ENCODE measurements around the gene KNDC1. TPM values are rescaled to one million over a fixed set of nuclear protein-coding genes. Genes with fewer than 3 reads are reported as not detected.
"Not testable (repeated sequence)": the region's sequence is repeated elsewhere in the genome, so short reads cannot be mapped to it uniquely, and the experiment has no call there.

KNDC1 gene, protein sequence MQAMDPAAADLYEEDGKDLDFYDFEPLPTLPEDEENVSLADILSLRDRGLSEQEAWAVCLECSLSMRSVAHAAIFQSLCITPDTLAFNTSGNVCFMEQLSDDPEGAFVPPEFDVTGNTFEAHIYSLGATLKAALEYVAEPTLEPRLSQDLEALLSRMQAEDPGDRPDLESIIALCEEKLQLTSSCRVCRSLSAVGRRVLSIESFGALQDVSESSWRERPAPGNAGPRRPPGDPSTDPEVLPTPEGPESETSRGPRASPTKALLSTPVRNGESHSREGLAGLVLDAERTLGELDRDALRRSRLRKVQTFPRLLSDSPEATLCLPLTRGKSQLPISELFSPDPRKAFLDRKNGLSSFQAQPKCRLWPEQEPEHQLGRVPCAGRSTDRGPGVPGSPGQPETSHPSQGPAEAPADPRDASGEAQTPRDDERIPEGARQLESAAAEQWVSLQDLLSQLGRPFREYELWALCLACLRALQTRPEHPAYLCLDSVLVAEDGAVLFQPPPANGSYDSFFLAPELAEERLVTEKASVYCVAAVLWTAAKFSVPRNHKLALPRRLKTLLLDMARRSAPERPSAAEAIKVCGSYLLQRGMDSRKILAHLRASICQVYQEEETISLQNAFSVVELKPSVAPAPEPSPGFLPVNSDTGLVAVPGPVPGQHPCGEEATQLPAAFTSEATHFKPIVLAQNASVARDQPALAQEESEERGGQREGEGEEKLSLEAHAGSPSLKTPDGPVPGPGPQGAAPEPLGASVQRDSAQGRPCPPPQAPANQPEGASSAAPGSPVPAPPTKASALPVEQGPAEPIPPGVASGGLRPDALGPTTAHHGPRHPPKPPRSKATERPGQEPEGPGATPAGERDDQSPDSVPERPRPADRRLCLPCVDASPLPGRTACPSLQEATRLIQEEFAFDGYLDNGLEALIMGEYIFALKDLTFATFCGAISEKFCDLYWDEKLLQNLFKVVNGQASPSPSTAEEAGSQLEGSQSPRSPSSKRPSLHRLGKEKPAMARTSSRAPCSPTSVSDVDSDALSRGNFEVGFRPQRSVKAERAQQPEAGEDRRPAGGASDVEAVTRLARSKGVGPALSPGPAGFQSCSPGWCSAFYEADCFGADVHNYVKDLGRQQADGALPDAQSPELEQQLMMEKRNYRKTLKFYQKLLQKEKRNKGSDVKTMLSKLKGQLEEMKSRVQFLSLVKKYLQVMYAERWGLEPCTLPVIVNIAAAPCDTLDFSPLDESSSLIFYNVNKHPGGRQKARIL (N-terminal part only)
- polyA plus RNA-seq = 10 to 100 TPM in 1 of 4 donors, under 1 TPM in 1, not detected in 2; 0.37 to 18.6 TPM
- long read RNA-seq, donor 1, partial matches to known transcripts = 0 of 3 reads
- long read RNA-seq, donor 1, other reads (novel, unspliced or antisense) = 0 of 3 reads
- long read RNA-seq, donor 2, partial matches to known transcripts = 0 of 1 reads
- long read RNA-seq, donor 2, other reads (novel, unspliced or antisense) = 0 of 1 reads
- long read RNA-seq, donor 3 = 0 reads
- long read RNA-seq, donor 4 = 0 reads
- long read RNA-seq, donor 5 = 0 reads
- long read RNA-seq, donor 6 = 0 reads
- long read RNA-seq, donor 7 = 0 reads
- long read RNA-seq, donor 8 = 0 reads
- long read RNA-seq, donor 9 = 0 reads
- long read RNA-seq, donor 10 = 0 reads

DNA sequence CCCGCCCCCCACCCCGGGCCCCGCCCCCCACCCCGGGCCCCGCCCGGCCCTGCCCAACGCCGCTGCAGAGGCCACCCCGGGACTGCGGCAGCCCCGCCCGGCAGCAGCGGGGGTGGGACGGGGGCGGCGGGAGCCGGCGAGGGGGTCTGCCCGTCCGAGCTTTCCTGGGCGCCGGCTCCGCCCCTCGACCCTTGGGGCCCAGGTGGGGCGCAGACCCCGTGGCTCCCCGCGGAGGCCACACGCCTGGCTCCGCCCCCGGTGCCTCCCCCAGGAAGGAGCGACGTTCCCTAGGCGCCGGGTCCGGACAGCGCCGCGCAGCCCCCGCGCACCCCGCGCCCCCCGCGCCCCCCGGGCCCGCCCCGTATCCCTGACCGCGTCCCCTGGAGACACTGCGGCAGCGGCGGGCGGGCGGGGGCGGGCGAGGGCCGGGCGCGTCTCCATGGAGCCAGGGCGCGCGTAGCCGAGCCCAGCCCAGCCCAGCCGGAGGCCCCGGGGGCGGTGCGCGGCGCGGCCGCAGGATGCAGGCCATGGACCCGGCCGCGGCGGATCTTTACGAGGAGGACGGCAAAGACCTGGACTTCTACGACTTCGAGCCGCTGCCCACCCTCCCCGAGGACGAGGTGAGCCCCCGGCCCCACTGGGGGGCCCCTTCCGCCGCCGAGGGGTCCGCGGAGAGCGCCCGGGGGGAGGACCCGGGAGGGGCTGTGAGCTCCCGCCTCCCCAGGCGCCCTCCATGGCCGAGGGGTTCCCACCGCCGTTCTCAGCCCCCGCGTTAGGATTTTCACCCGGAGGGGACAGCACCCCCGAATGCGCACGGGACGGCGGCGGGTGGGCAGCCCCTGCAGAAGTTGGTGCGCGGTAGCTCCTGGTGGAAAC lies at the start of gene KNDC1:
Gene KNDC1 (plus strand): TSS at position 270 of the 876 bp plus-strand sequence. CDS start 249 bp downstream, at position 519.
- WGBS, 3 donors = 1 to 4% (median 2%) methylated on average over 49 to 108 of the region's 108 CpGs
- H3K27ac ChIP-seq (ENCODE audit: low read depth in 1 of 3, low read length in 2 of 3) = peak within 1 kb of the TSS in 1 of 3 donors; percentile 97
- H3K4me3 ChIP-seq (ENCODE audit: low read depth in 1 of 3, low read length in 3 of 3) = peak within 1 kb of the TSS in 2 of 3 donors; percentile 58 to 85
- H3K9me3 ChIP-seq (ENCODE audit: control insufficient read depth in 2 of 2, insufficient read depth in 1 of 2, low read depth in 1 of 2, low read length in 1 of 2) = no peaks in the 10 kb centered on the region
- DNase-seq (peak in 1 of 2 donors; percentile 91), FAIRE-seq (no peak)
- H3K27me3 ChIP-seq (ENCODE audit: control insufficient read depth in 3 of 3, insufficient read depth in 3 of 3, low read length in 3 of 3) = peaks cover 0 to 17% (median 6%) of the 10 kb centered on the region in 3 donors
- H3K36me3 ChIP-seq (ENCODE audit: control insufficient read depth in 3 of 3, insufficient read depth in 2 of 3, low read depth in 1 of 3, low read length in 3 of 3) = peaks cover 0 to 29% (median 0%) of the 10 kb centered on the region in 3 donors
- H3K4me1 ChIP-seq (ENCODE audit: control insufficient read depth in 3 of 3, insufficient read depth in 2 of 3, low read depth in 1 of 3, low read length in 2 of 3) = peaks cover 0 to 28% (median 0%) of the 10 kb centered on the region in 3 donors

DNA sequence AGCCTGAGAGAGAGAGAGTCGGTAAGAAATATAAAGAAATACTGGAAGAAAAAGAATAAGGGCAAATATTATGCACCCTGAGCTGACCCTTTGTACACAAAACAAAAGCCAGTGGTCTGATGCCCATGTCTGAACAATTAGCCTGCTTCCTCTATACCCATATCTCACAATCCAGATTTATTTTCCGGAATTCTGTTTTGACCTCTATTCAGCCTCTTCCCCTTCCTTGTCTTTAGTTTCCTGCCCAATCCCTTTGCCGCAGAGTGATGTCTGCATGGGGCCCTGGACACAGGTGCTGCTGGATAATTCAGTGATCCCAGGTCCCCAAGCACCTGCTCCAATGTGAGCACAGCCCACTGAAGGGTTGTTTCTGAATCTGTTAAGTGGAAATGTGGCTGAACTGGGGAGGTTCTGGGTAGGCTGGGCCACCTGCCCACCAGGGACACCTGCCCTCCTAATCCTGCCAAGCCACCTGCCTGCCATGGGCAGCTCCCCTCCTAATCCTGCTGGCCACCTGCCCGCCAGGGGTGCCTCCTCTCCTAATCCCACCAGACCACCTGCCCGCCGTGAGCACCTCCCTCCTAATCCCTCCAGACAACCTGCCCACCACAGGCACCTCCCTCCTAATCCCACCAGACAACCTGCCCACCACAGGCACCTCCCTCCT lies 49.3 kb upstream of the KNDC1 start:
- peaks cover 3 to 27% of the 10 kb centered on the region in 2 donors for H3K9me3 ChIP-seq (ENCODE audit: control insufficient read depth in 2 of 2, insufficient read depth in 1 of 2, low read depth in 1 of 2, low read length in 1 of 2)
- DNase-seq (no peak), FAIRE-seq (no peak)
- WGBS, 3 donors = 37 to 60% (median 48%) methylated on average over 4 to 6 of the region's 6 CpGs
- H3K4me1 ChIP-seq (ENCODE audit: control insufficient read depth in 3 of 3, insufficient read depth in 2 of 3, low read depth in 1 of 3, low read length in 2 of 3) = no peaks in the 10 kb centered on the region
- no peaks in the 10 kb centered on the region for H3K36me3 ChIP-seq (ENCODE audit: control insufficient read depth in 3 of 3, insufficient read depth in 2 of 3, low read depth in 1 of 3, low read length in 3 of 3)
- no peaks in the 10 kb centered on the region for H3K27me3 ChIP-seq (ENCODE audit: control insufficient read depth in 3 of 3, insufficient read depth in 3 of 3, low read length in 3 of 3)
- H3K27ac ChIP-seq (ENCODE audit: low read depth in 1 of 3, low read length in 2 of 3) = no peak overlapping the region
- H3K4me3 ChIP-seq (ENCODE audit: low read depth in 1 of 3, low read length in 3 of 3) = no peak overlapping the region

DNA sequence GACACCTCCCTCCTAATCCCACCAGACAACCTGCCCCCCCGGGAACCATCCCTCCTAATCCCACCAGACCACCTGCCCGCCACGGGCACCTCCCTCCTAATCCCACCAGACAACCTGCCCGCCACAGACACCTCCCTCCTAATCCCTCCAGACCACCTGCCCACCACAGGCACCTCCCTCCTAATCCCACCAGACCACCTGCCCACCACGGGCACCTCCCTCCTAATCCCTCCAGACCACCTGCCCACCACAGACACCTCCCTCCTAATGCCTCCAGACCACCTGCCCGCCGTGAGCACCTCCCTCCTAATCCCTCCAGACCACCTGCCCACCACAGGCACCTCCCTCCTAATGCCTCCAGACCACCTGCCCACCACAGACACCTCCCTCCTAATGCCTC lies 48.4 kb upstream of the KNDC1 start:
- peak; percentile 86 for FAIRE-seq
- not testable (repeated sequence) for H3K36me3 ChIP-seq (ENCODE audit: control insufficient read depth in 3 of 3, insufficient read depth in 2 of 3, low read depth in 1 of 3, low read length in 3 of 3); H3K27ac ChIP-seq (ENCODE audit: low read depth in 1 of 3, low read length in 2 of 3); H3K4me3 ChIP-seq (ENCODE audit: low read depth in 1 of 3, low read length in 3 of 3); DNase-seq; H3K27me3 ChIP-seq (ENCODE audit: control insufficient read depth in 3 of 3, insufficient read depth in 3 of 3, low read length in 3 of 3); H3K4me1 ChIP-seq (ENCODE audit: control insufficient read depth in 3 of 3, insufficient read depth in 2 of 3, low read depth in 1 of 3, low read length in 2 of 3)
- 24 to 26% (median 24%) methylated on average over 2 to 6 of the region's 7 CpGs for WGBS, 3 donors
- peaks cover 3 to 24% of the 10 kb centered on the region in 2 donors for H3K9me3 ChIP-seq (ENCODE audit: control insufficient read depth in 2 of 2, insufficient read depth in 1 of 2, low read depth in 1 of 2, low read length in 1 of 2)

DNA sequence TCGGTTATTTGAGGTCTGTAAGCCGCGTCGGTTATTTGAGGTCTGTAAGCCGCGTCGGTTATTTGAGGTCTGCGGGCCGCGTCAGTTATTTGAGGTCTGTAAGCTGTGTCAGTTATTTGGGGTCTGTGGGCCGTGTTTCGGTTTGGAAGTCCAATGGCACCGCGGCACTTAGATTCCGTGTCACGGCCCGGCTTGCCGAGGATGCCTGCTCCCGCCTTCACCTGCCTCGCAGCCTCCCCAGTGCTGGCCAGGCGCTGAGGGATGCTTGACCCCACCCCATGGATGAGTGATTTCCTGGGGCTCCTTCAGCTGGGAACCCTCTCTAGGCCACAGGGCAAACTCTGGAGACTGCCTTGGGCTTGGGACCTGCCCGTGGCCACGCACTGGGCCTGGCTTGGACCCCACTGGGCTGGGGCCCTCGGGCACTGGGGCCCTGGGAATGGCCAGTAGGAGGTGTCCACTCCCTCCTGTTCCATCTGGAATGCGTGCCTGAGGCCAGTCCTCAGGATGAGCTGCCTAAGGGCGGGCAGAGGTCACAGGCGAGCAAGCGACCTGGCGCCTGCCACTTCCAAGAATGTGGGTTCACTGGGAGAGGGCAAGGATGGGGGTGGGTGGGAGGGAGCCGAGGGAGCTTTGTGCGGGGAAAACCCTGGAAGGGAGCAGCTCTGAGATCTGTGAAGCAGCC lies 46.7 kb upstream of the KNDC1 start:
- DNase-seq (no peak), FAIRE-seq (no peak)
- 89 to 91% (median 90%) methylated on average over 31 of the region's 31 CpGs for WGBS, 3 donors
- no peaks in the 10 kb centered on the region for H3K27me3 ChIP-seq (ENCODE audit: control insufficient read depth in 3 of 3, insufficient read depth in 3 of 3, low read length in 3 of 3)
- no peak overlapping the region for H3K27ac ChIP-seq (ENCODE audit: low read depth in 1 of 3, low read length in 2 of 3)
- H3K36me3 ChIP-seq (ENCODE audit: control insufficient read depth in 3 of 3, insufficient read depth in 2 of 3, low read depth in 1 of 3, low read length in 3 of 3) = no peaks in the 10 kb centered on the region
- no peak overlapping the region for H3K4me3 ChIP-seq (ENCODE audit: low read depth in 1 of 3, low read length in 3 of 3)
- H3K4me1 ChIP-seq (ENCODE audit: control insufficient read depth in 3 of 3, insufficient read depth in 2 of 3, low read depth in 1 of 3, low read length in 2 of 3) = no peaks in the 10 kb centered on the region
- peaks cover 0 to 14% of the 10 kb centered on the region in 2 donors for H3K9me3 ChIP-seq (ENCODE audit: control insufficient read depth in 2 of 2, insufficient read depth in 1 of 2, low read depth in 1 of 2, low read length in 1 of 2)

DNA sequence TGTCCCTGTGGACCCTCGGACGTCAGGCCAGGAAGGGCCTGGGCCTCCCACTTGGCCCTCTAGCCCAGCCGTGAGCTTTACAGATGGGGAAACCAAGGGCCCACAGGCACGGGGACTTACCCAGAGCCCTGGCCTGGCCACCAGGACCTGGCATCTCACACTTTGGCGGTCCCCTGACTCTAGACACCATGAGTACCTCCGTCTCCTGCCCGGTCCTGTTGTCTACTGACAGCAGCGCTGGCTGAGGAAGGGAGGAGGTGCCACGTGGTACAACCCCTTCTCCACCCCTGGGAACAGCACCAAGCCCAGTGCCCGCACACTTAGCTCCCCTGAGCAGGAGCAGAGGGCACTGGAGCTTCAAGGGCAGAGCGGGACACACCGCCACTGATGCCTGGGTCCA lies 46.2 kb upstream of the KNDC1 start:
- Histone ChIP-seq H3K27me3 (ENCODE audit: control insufficient read depth in 3 of 3, insufficient read depth in 3 of 3, low read length in 3 of 3) (no peaks in the 10 kb centered on the region), H3K36me3 (ENCODE audit: control insufficient read depth in 3 of 3, insufficient read depth in 2 of 3, low read depth in 1 of 3, low read length in 3 of 3) (no peaks in the 10 kb centered on the region), H3K27ac (ENCODE audit: low read depth in 1 of 3, low read length in 2 of 3) (no peak overlapping the region), H3K9me3 (ENCODE audit: control insufficient read depth in 2 of 2, insufficient read depth in 1 of 2, low read depth in 1 of 2, low read length in 1 of 2) (peaks cover 0 to 11% of the 10 kb centered on the region in 2 donors), H3K4me3 (ENCODE audit: low read depth in 1 of 3, low read length in 3 of 3) (no peak overlapping the region), H3K4me1 (ENCODE audit: control insufficient read depth in 3 of 3, insufficient read depth in 2 of 3, low read depth in 1 of 3, low read length in 2 of 3) (no peaks in the 10 kb centered on the region)
- FAIRE-seq (no peak), DNase-seq (no peak)
- 75 to 89% (median 84%) methylated on average over 8 to 12 of the region's 12 CpGs for WGBS, 3 donors

DNA sequence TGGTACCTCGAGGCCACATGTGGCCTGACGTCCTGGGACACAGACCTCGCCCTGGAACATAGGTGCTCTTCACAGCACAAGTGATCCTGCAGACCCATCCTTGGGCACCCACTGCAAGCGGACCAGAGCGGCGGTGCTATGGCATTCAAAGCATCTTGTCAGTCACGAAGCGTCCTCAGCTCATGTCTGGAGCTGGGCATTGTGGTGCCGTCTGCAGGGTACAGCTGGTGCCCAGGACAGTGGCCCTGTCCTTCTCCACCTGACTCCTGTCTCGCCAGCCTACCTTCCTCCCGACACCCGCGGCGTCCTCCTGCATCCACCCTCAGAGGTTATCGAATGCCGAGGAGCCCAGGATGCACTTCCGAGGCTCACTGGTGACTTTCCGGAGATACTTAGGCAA lies 45.8 kb upstream of the KNDC1 start:
- no peak for DNase-seq
- FAIRE-seq = no peak
- Histone ChIP-seq H3K4me1 (ENCODE audit: control insufficient read depth in 3 of 3, insufficient read depth in 2 of 3, low read depth in 1 of 3, low read length in 2 of 3) (no peaks in the 10 kb centered on the region), H3K27me3 (ENCODE audit: control insufficient read depth in 3 of 3, insufficient read depth in 3 of 3, low read length in 3 of 3) (no peaks in the 10 kb centered on the region), H3K36me3 (ENCODE audit: control insufficient read depth in 3 of 3, insufficient read depth in 2 of 3, low read depth in 1 of 3, low read length in 3 of 3) (no peaks in the 10 kb centered on the region), H3K4me3 (ENCODE audit: low read depth in 1 of 3, low read length in 3 of 3) (no peak overlapping the region), H3K27ac (ENCODE audit: low read depth in 1 of 3, low read length in 2 of 3) (no peak overlapping the region), H3K9me3 (ENCODE audit: control insufficient read depth in 2 of 2, insufficient read depth in 1 of 2, low read depth in 1 of 2, low read length in 1 of 2) (peaks cover 0 to 9% of the 10 kb centered on the region in 2 donors)
- WGBS, 3 donors = 86 to 92% (median 86%) methylated on average over 18 of the region's 18 CpGs

Data from small intestine (tissue), 16 donors.